Measurements from ENCODE around the gene TULP3. TPM values are rescaled to one million over a fixed set of nuclear protein-coding genes. Genes with fewer than 3 reads are reported as not detected.

TULP3 gene
- total and polyA plus RNA-seq, 3 donors from 2014 or later: 20.5 to 29.2 (median 26.5) TPM

GRCh38 chr12:2967651-2968050 is 77.0 kb downstream of the TULP3 start:
- WGBS, 2 donors: 85 to 92% methylated on average over 2 of the region's 2 CpGs
- Histone ChIP-seq H3K9me3 (no peaks in the 10 kb centered on the region), H3K27ac (no peak overlapping the region), H3K4me3 (no peak overlapping the region), H3K4me1 (no peaks in the 10 kb centered on the region), H3K36me3 (ENCODE audit: low read depth, missing control alignments) (no peaks in the 10 kb centered on the region), H3K27me3 (no peaks in the 10 kb centered on the region)
- TF ChIP-seq CTCF (IDR thresholded peaks at IDR 0.05): no peak
- TF ChIP-seq POLR2A (IDR thresholded peaks at IDR 0.05): no peak
- no peak for DNase-seq
- intact Hi-C loops (cut with DNase I; ENCODE audit: low total_unique reads): no loop called here

- Histone ChIP-seq H3K36me3 (ENCODE audit: low read depth, missing control alignments) (no peaks in the 10 kb centered on the region), H3K27me3 (no peaks in the 10 kb centered on the region), H3K4me1 (no peaks in the 10 kb centered on the region), H3K4me3 (no peak overlapping the region), H3K9me3 (no peaks in the 10 kb centered on the region), H3K27ac (no peak overlapping the region)
- no peak for DNase-seq
- intact Hi-C loops (cut with DNase I; ENCODE audit: low total_unique reads): no loop called here
- TF ChIP-seq CTCF (IDR thresholded peaks at IDR 0.05) (no peak), POLR2A (IDR thresholded peaks at IDR 0.05) (no peak)
- 73 to 74% methylated on average over 7 to 10 of the region's 10 CpGs for WGBS, 2 donors
Measured at GRCh38 chr12:2970744-2971143, 80.1 kb downstream of the TULP3 start.

- DNase-seq: no peak
- no peak overlapping the region for H3K27ac ChIP-seq
- no peaks in the 10 kb centered on the region for H3K27me3 ChIP-seq
- 87 to 95% methylated on average over 7 to 9 of the region's 9 CpGs for WGBS, 2 donors
- no peaks in the 10 kb centered on the region for H3K4me1 ChIP-seq
- intact Hi-C loops (cut with DNase I; ENCODE audit: low total_unique reads): no loop called here
- no peak for TF ChIP-seq POLR2A (IDR thresholded peaks at IDR 0.05)
- no peak for TF ChIP-seq CTCF (IDR thresholded peaks at IDR 0.05)
- no peaks in the 10 kb centered on the region for H3K9me3 ChIP-seq
- H3K4me3 ChIP-seq: no peak overlapping the region
- no peaks in the 10 kb centered on the region for H3K36me3 ChIP-seq (ENCODE audit: low read depth, missing control alignments)
Measured at GRCh38 chr12:2973566-2973965, 82.9 kb downstream of the TULP3 start.

GRCh38 chr12:2974560-2974971 is 83.9 kb downstream of the TULP3 start:
- TF ChIP-seq POLR2A (IDR thresholded peaks at IDR 0.05) (no peak), CTCF (IDR thresholded peaks at IDR 0.05) (no peak)
- intact Hi-C loops (cut with DNase I; ENCODE audit: low total_unique reads): no loop called here
- Histone ChIP-seq H3K27ac (no peak overlapping the region), H3K4me1 (no peaks in the 10 kb centered on the region), H3K9me3 (no peaks in the 10 kb centered on the region), H3K4me3 (no peak overlapping the region), H3K27me3 (no peaks in the 10 kb centered on the region), H3K36me3 (ENCODE audit: low read depth, missing control alignments) (no peaks in the 10 kb centered on the region)
- no peak for DNase-seq
- 38 to 59% methylated on average over 6 to 10 of the region's 10 CpGs for WGBS, 2 donors

GRCh38 chr12:2976581-2976996 is 85.9 kb downstream of the TULP3 start:
- Histone ChIP-seq H3K4me3 (no peak overlapping the region), H3K27ac (no peak overlapping the region), H3K36me3 (ENCODE audit: low read depth, missing control alignments) (no peaks in the 10 kb centered on the region), H3K4me1 (no peaks in the 10 kb centered on the region), H3K27me3 (no peaks in the 10 kb centered on the region), H3K9me3 (no peaks in the 10 kb centered on the region)
- intact Hi-C loops (cut with DNase I; ENCODE audit: low total_unique reads): no loop called here
- no peak for DNase-seq
- no peak for TF ChIP-seq POLR2A (IDR thresholded peaks at IDR 0.05)
- TF ChIP-seq CTCF (IDR thresholded peaks at IDR 0.05): no peak
- WGBS, 2 donors: 78% methylated on average over 6 of the region's 6 CpGs; no CpG with 5 or more reads in 1 of the 2 donors
